Mucosa of descending colon (tissue), 3 donors: Measurements from ENCODE around the gene PKDCC. TPM values are rescaled to one million over a fixed set of nuclear protein-coding genes. Genes with fewer than 3 reads are reported as not detected.
"Not testable (repeated sequence)": the region's sequence is repeated elsewhere in the genome, so short reads cannot be mapped to it uniquely, and the experiment has no call there.

Experiments
- ATAC-seq: fragments of 200-7000 bp; cut with Tn5 transposase; one replicate; pipeline ENCODE4 v1.9.1; 2020; ENCODE audit warnings: mild to moderate bottlenecking, moderate library complexity
- DNase-seq, 3 donors: peaks; one replicate each; pipeline ENCODE4 v3.0.0-alpha.2; 2020
- H3K36me3 ChIP-seq: fragments of 200-600 bp; one replicate; pipeline ENCODE4 v1.8.0; 2021; ENCODE audit warnings: low read depth, mild to moderate bottlenecking
- H3K4me1 ChIP-seq: fragments of 200-600 bp; one replicate; pipeline ENCODE4 v1.8.0; 2021; ENCODE audit warnings: low read depth, mild to moderate bottlenecking
- H3K4me3 ChIP-seq: fragments of 200-600 bp; one replicate; pipeline ENCODE4 v1.8.0; 2021; ENCODE audit warnings: mild to moderate bottlenecking
- H3K9me3 ChIP-seq: fragments of 200-600 bp; one replicate; pipeline ENCODE4 v1.8.0; 2021; ENCODE audit warnings: mild to moderate bottlenecking
- CTCF ChIP-seq: fragments of 200-600 bp; IDR thresholded peaks from one replicate; pipeline ENCODE4 v1.8.0; 2022; ENCODE audit warnings: antibody characterized with exemption, mild to moderate bottlenecking
- intact Hi-C, 2 donors: fragments of 100-400 bp; cut with DNase I in 1 of 2; cut with micrococcal nuclease in 1 of 2; formaldehyde crosslinking; loops; one replicate each; pipeline versions ENCODE4 v1.11.0 to v1.11.1; 2022; cut with DNase I, micrococcal nuclease
- total RNA-seq, 3 donors: library from RNA; stranded (reverse); fragmentation: NEBNext Ultra II Directional in 2 of 3; extraction: Animal tissue kit (Norgen Biotek cat#: 25700) in 2 of 3; gene quantifications; one replicate each; pipeline versions ENCODE4 v1.2.1 to v1.2.4, GENCODE V29; 2021 to 2023
- donor health status: DM: no; HTN: no; CAD: no; lungs with moderate emphysema.
- donor health status: DM: no; HTN: no; CAD: no.
- donor health status: DM: no; HTN: yes; CAD: no.

The PKDCC gene
- total RNA-seq, 3 donors from 2014 or later, result 79.3 to 88.8 (median 80.7) TPM

GRCh38 chr2:42082016-42082415, 34.2 kb downstream of the PKDCC start:
- TF ChIP-seq CTCF, result no peak
- DNase-seq (no peak), ATAC-seq (no peak)
- H3K4me3 ChIP-seq, result no peak overlapping the region
- H3K36me3 ChIP-seq, result no peaks in the 10 kb centered on the region
- peaks cover 23% of the 10 kb centered on the region for H3K4me1 ChIP-seq
- H3K9me3 ChIP-seq, result no peaks in the 10 kb centered on the region
- intact Hi-C loops, result no loop called here

GRCh38 chr2:42084231-42084671, 36.4 kb downstream of the PKDCC start:
- TF ChIP-seq CTCF, result no peak
- DNase-seq (peak in 1 of 3 donors; percentile 51), ATAC-seq (peak; percentile 46)
- Histone ChIP-seq H3K9me3 (no peaks in the 10 kb centered on the region), H3K4me1 (peaks cover 24% of the 10 kb centered on the region), H3K36me3 (no peaks in the 10 kb centered on the region), H3K4me3 (no peak overlapping the region)
- intact Hi-C loops, result no loop called here

GRCh38 chr2:42085070-42085469, 37.2 kb downstream of the PKDCC start:
- not testable (repeated sequence) for ATAC-seq, DNase-seq, H3K36me3 ChIP-seq, H3K4me3 ChIP-seq, H3K9me3 ChIP-seq
- intact Hi-C loops, result loop anchor here (5.0 kb wide), 2 partner anchors 218 to 233 kb away; no protein-coding TSS in a partner anchor
- H3K4me1 ChIP-seq, result peaks cover 24% of the 10 kb centered on the region

- no peaks in the 10 kb centered on the region for H3K9me3 ChIP-seq
- intact Hi-C loops, result loop anchor here (5.0 kb wide), 2 partner anchors 219 to 234 kb away; no protein-coding TSS in a partner anchor
- no peaks in the 10 kb centered on the region for H3K36me3 ChIP-seq
- ATAC-seq (no peak), DNase-seq (no peak)
- peaks cover 24% of the 10 kb centered on the region for H3K4me1 ChIP-seq
- no peak overlapping the region for H3K4me3 ChIP-seq
- no peak for TF ChIP-seq CTCF
Measured at GRCh38 chr2:42085706-42086487, 38.1 kb downstream of the PKDCC start.

GRCh38 chr2:42086500-42086953, 38.7 kb downstream of the PKDCC start:
- intact Hi-C loops, result loop anchor here (5.0 kb wide), 2 partner anchors 219 to 234 kb away; no protein-coding TSS in a partner anchor
- peaks cover 25% of the 10 kb centered on the region for H3K4me1 ChIP-seq
- DNase-seq (peak in 2 of 3 donors; percentile 60 to 76), ATAC-seq (peak; percentile 79)
- H3K4me3 ChIP-seq, result no peak overlapping the region
- TF ChIP-seq CTCF, result peak; percentile 41
- no peaks in the 10 kb centered on the region for H3K36me3 ChIP-seq
- no peaks in the 10 kb centered on the region for H3K9me3 ChIP-seq
